MM.1S (cell line): Measurements from ENCODE around the gene C14orf93.

Experiments used
- EZH2phosphoT487 ChIP-seq: fragments of 300-600 bp; sonication (generic); IDR thresholded peaks from 2 replicates; pipeline ENCODE4 v1.6.1; 2018; ENCODE audit warnings: antibody characterized with exemption, low read length
- TF ChIP-seq, protein P1 (sequence below): fragments of 300-600 bp; sonication (generic); IDR thresholded peaks from 2 replicates; pipeline ENCODE4 v1.5.1; 2016; ENCODE audit warnings: antibody characterized with exemption, low read length, mixed read lengths

DNA sequence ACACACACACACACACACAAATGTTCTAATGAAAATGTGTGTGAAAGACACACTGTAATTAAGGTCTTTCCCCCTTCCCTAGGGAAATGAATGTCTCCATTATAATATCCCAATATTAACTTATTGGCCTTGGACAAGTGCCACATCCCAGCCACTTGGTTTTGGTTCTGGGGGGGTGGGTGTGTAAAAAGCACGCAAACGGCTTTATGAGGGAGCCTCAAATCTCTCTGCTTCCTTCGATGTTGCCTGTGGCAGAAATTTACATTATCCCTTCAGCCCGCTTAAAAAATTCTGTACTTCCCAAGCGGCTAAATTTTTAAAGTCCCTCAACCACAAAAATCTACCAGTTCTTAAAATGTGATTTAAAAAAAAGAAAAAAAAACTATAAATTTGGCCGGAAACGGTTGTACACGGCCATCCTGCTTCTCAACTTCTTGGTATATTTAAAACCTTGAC lies 432 bp downstream of the C14orf93 start:
- TF ChIP-seq, protein P1, sequence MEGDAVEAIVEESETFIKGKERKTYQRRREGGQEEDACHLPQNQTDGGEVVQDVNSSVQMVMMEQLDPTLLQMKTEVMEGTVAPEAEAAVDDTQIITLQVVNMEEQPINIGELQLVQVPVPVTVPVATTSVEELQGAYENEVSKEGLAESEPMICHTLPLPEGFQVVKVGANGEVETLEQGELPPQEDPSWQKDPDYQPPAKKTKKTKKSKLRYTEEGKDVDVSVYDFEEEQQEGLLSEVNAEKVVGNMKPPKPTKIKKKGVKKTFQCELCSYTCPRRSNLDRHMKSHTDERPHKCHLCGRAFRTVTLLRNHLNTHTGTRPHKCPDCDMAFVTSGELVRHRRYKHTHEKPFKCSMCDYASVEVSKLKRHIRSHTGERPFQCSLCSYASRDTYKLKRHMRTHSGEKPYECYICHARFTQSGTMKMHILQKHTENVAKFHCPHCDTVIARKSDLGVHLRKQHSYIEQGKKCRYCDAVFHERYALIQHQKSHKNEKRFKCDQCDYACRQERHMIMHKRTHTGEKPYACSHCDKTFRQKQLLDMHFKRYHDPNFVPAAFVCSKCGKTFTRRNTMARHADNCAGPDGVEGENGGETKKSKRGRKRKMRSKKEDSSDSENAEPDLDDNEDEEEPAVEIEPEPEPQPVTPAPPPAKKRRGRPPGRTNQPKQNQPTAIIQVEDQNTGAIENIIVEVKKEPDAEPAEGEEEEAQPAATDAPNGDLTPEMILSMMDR: no peak
- TF ChIP-seq EZH2phosphoT487: no peak
